Activated T-helper 1 cell treated with anti-CD3 and anti-CD28 coated beads, Interleukin-12 subunit alpha, Interleukin-12 subunit beta, Interleukin-2, Interleukin-4 antibody, amounts not matched to agents 30 ng/mL and 10 ng/mL and 1 ng/mL, durations not matched to agents 14 hours and 24 hours and 36 hours (primary cell): ENCODE results near the gene POLH. TPM values are rescaled to one million over a fixed set of nuclear protein-coding genes. Genes with fewer than 3 reads are reported as not detected.
"Not testable (repeated sequence)": the region's sequence is repeated elsewhere in the genome, so short reads cannot be mapped to it uniquely, and the experiment has no call there.

Source experiments
- DNase-seq: peaks from one replicate; pipeline ENCODE4 v3.0.0; 2021; ENCODE audit warnings: low spot score
- H3K27ac Mint-ChIP-seq: one replicate; pipeline ENCODE4 v1.8.0; 2021; ENCODE audit warnings: mild to moderate bottlenecking, mixed read lengths
- H3K27me3 Mint-ChIP-seq: one replicate; pipeline ENCODE4 v1.8.0; 2022; ENCODE audit warnings: mild to moderate bottlenecking, moderate library complexity, mixed read lengths; ENCODE audit not compliant: insufficient read depth
- H3K36me3 Mint-ChIP-seq: one replicate; pipeline ENCODE4 v1.8.0; 2021; ENCODE audit warnings: low read depth, mixed read lengths
- H3K4me1 Mint-ChIP-seq: one replicate; pipeline ENCODE4 v1.8.0; 2021; ENCODE audit warnings: low read depth, mixed read lengths
- H3K4me3 Mint-ChIP-seq: one replicate; pipeline ENCODE4 v1.8.0; 2021; ENCODE audit warnings: mild to moderate bottlenecking, moderate library complexity, mixed read lengths
- H3K9me3 Mint-ChIP-seq: one replicate; pipeline ENCODE4 v1.8.0; 2021; ENCODE audit warnings: mixed read lengths
- intact Hi-C: fragments of 100-400 bp; cut with micrococcal nuclease; formaldehyde crosslinking; loops from one replicate; pipeline ENCODE4 v1.15.1; 2024
- total RNA-seq: library from RNA; stranded (reverse); gene quantifications from 2 replicates; pipeline ENCODE4 v1.2.3, GENCODE V29; 2022

POLH gene
- 35.7 and 39.1 TPM in 2 replicates for total RNA-seq

GRCh38 chr6:43575772-43576551, at the start of gene POLH, which contains the start of gene XPO5:
Gene POLH, plus strand, starts transcription at chr6:43576185. Its CDS starts 6,135 bp downstream, at chr6:43582320.
Gene XPO5, minus strand, starts transcription at chr6:43576038. Its CDS starts 174 bp downstream, at chr6:43575864.
- peak; percentile 90 for DNase-seq
- Mint-ChIP-seq H3K36me3 (peaks cover 28% of the 10 kb centered on the region), H3K4me1 (peaks cover 43% of the 10 kb centered on the region), H3K4me3 (peak within 1 kb of the TSS; percentile 91), H3K9me3 (no peaks in the 10 kb centered on the region), H3K27ac (peak within 1 kb of the TSS; percentile 86), H3K27me3 (no peaks in the 10 kb centered on the region)
- intact Hi-C loops: loop anchor here (1.0 to 10.0 kb wide), 13 partner anchors 8 to 1011 kb away; partner anchors contain the start of genes CUL7, GTPBP2, KLC4 and MRPL2

- H3K27ac Mint-ChIP-seq: no peak overlapping the region
- no peaks in the 10 kb centered on the region for H3K4me1 Mint-ChIP-seq
- DNase-seq: no peak
- H3K36me3 Mint-ChIP-seq: peaks cover 45% of the 10 kb centered on the region
- intact Hi-C loops: no loop called here
- H3K27me3 Mint-ChIP-seq: no peaks in the 10 kb centered on the region
- H3K9me3 Mint-ChIP-seq: no peaks in the 10 kb centered on the region
- H3K4me3 Mint-ChIP-seq: no peak overlapping the region
These were observed 43.8 kb upstream of the POLH start for GRCh38 chr6:43532201-43532600.

DNA sequence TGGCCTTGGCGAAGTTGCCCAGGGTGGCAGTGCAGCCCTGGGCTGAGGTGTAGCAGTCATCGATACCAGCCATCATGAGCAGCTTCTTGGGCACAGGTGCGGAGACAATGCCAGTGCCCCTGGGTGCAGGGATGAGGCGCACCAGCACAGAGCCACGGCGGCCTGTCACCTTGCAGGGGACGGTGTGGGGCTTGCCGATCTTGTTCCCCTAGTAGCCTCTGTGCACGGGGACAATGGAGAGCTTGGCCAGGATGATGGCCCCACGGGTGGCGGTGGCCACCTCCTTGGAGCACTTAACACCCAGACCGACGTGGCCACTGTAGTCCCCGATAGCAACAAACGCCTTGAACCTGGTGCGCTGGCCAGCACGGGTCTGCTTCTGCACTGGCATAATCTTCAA, 37.0 kb upstream of the POLH start:
- H3K27ac Mint-ChIP-seq, H3K4me3 Mint-ChIP-seq, H3K27me3 Mint-ChIP-seq, H3K9me3 Mint-ChIP-seq, intact Hi-C loops, DNase-seq, H3K4me1 Mint-ChIP-seq: not testable (repeated sequence)
- peaks cover 24% of the 10 kb centered on the region for H3K36me3 Mint-ChIP-seq

DNA sequence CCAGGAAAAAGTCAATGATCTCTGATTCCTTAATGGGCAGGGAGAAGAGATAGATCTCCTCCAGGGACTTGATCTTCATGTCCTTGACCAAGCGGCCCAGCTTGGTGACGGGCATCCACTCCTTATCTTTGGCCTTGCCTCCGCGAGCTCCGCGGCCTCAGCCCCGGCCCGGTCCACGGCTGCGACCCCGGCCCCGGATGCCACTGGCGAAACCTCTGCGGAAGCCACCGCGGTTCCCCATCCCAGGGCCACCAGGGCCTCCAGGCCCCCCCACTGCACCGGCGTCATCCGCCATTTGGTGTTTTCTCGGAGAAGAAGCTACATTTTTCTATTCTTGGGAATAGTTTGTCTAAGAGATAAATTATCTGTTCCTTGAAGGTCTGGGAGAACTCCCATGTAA, 36.6 kb upstream of the POLH start:
- DNase-seq, H3K4me1 Mint-ChIP-seq, H3K27me3 Mint-ChIP-seq, H3K4me3 Mint-ChIP-seq, H3K9me3 Mint-ChIP-seq, intact Hi-C loops, H3K27ac Mint-ChIP-seq: not testable (repeated sequence)
- peaks cover 25% of the 10 kb centered on the region for H3K36me3 Mint-ChIP-seq

GRCh38 chr6:43540507-43540906, 35.5 kb upstream of the POLH start:
- no peak overlapping the region for H3K4me3 Mint-ChIP-seq
- intact Hi-C loops: no loop called here
- no peak overlapping the region for H3K27ac Mint-ChIP-seq
- DNase-seq: no peak
- no peaks in the 10 kb centered on the region for H3K4me1 Mint-ChIP-seq
- H3K9me3 Mint-ChIP-seq: no peaks in the 10 kb centered on the region
- no peaks in the 10 kb centered on the region for H3K27me3 Mint-ChIP-seq
- H3K36me3 Mint-ChIP-seq: peaks cover 25% of the 10 kb centered on the region

DNA sequence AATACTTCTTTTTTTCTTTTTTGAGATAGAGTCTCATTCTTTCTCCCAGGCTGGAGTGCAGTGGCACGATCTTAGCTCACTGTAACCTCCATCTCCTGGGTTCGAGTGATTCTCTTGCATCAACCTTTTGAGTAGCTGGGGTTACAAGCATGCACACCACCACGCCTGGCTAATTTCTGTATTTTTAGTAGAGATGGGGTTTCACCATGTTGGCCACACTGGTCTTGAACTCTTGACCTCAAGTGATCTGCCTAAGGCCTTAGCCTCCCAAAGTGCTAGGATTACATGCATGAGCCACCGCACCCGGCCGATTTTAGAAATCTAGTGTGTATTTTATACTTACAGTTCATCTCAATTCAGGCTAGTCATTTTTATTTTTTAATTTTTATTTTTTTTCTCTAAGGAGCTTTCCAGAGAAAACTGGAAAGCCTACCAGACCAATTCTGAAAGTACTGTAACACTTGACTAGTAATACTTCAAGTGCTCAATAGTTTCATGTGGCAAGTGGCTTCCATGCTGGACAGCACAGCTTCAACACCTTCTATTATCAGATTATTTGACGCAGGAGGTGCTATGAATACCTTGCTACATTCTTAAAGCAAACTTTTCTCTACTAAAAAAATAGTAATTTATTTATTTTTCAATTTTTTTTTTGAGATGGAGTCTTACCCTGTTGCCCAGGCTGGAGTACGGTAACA, 34.1 kb upstream of the POLH start:
- DNase-seq: no peak
- Mint-ChIP-seq H3K4me1 (no peaks in the 10 kb centered on the region), H3K27ac (no peak overlapping the region), H3K27me3 (no peaks in the 10 kb centered on the region), H3K9me3 (no peaks in the 10 kb centered on the region), H3K36me3 (peaks cover 36% of the 10 kb centered on the region), H3K4me3 (no peak overlapping the region)
- intact Hi-C loops: no loop called here

GRCh38 chr6:43544461-43544860, 31.5 kb upstream of the POLH start:
- Mint-ChIP-seq H3K27me3 (no peaks in the 10 kb centered on the region), H3K36me3 (peaks cover 44% of the 10 kb centered on the region), H3K27ac (no peak overlapping the region), H3K9me3 (no peaks in the 10 kb centered on the region), H3K4me1 (peaks cover 4% of the 10 kb centered on the region), H3K4me3 (no peak overlapping the region)
- intact Hi-C loops: no loop called here
- no peak for DNase-seq

DNA sequence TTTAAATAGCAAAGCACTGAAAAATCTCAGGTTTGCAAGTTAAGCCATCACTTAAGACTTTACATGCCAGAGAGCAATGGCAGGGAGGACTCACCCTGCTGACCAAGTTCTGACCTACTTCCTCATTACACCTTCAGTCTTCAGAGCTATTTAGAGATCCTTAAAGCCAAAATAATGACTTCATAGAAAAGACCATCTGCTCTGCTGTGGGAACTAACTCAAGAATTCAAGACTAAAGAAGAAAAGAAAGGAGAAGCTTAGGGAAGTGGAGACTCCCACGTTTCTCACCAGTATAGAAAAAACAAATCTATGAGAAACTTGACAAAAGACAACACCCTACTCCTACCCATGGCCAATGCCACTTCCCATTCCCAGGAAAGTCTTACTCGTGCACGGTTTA, 28.8 kb upstream of the POLH start:
- Mint-ChIP-seq H3K4me3 (no peak overlapping the region), H3K4me1 (peaks cover 4% of the 10 kb centered on the region), H3K27me3 (no peaks in the 10 kb centered on the region), H3K27ac (peak overlapping the region; percentile 43), H3K9me3 (no peaks in the 10 kb centered on the region), H3K36me3 (peaks cover 54% of the 10 kb centered on the region)
- intact Hi-C loops: no loop called here
- no peak for DNase-seq

DNA sequence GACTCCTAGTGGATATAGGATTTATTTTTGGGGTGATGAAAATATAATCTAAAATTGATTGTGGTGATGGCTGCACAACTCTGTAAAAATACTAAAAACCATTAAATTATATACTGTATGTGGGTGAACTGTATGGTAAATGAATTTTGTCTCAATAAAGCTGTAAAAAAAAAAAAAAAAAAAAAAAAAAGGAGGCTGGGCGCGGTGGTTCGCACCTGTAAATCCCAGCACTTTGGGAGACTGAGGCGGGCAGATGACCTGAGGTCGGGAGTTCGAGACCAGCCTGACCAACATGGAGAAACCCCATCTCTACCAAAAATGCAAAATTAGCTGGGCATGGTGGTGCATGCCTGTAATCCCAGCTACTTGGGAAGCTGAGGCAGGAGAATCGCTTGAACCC, 18.4 kb upstream of the POLH start:
- intact Hi-C loops, H3K9me3 Mint-ChIP-seq, DNase-seq, H3K4me1 Mint-ChIP-seq, H3K4me3 Mint-ChIP-seq, H3K27ac Mint-ChIP-seq, H3K27me3 Mint-ChIP-seq: not testable (repeated sequence)
- peaks cover 56% of the 10 kb centered on the region for H3K36me3 Mint-ChIP-seq

GRCh38 chr6:43559328-43559727, 16.7 kb upstream of the POLH start:
- intact Hi-C loops: no loop called here
- no peaks in the 10 kb centered on the region for H3K27me3 Mint-ChIP-seq
- H3K4me1 Mint-ChIP-seq: no peaks in the 10 kb centered on the region
- DNase-seq: no peak
- H3K27ac Mint-ChIP-seq: no peak overlapping the region
- no peak overlapping the region for H3K4me3 Mint-ChIP-seq
- no peaks in the 10 kb centered on the region for H3K9me3 Mint-ChIP-seq
- H3K36me3 Mint-ChIP-seq: peaks cover 55% of the 10 kb centered on the region

GRCh38 chr6:43570876-43571441, 5.0 kb upstream of the POLH start:
- intact Hi-C loops: loop anchor here (1.0 to 10.0 kb wide), 6 partner anchors 54 to 1006 kb away; partner anchors contain the start of genes CUL7, KLC4, MRPL2 and POLR1C
- peak overlapping the region; percentile 12 for H3K4me3 Mint-ChIP-seq
- H3K27ac Mint-ChIP-seq: peak overlapping the region; percentile 83
- H3K9me3 Mint-ChIP-seq: no peaks in the 10 kb centered on the region
- no peaks in the 10 kb centered on the region for H3K27me3 Mint-ChIP-seq
- DNase-seq: peak; percentile 14
- H3K4me1 Mint-ChIP-seq: peaks cover 26% of the 10 kb centered on the region
- H3K36me3 Mint-ChIP-seq: peaks cover 34% of the 10 kb centered on the region

DNA sequence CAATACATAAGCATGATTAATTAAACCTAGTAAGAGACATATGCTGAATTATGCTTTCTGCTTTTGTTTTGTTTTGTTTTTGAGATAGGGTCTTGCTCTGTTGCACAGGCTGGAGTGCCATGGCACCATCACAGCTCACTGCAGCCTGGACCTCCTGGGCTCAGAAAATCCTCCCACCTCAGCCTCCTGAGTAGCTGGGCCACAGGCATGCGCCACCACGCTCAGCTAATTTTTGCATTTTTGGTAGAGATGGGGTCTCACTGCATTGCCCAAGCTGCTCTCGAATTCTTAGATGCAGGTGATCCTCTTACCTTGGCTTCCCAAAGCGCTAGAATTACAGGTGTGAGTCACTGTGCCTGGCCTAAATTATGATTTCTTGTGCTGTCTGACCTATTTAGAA, 4.0 kb upstream of the POLH start:
- intact Hi-C loops: loop anchor here (10.0 kb wide), 5 partner anchors 327 to 1007 kb away; partner anchors contain the start of genes CUL7, KLC4, MRPL2 and TTBK1
- H3K4me1 Mint-ChIP-seq: peaks cover 27% of the 10 kb centered on the region
- no peaks in the 10 kb centered on the region for H3K27me3 Mint-ChIP-seq
- H3K4me3 Mint-ChIP-seq: no peak overlapping the region
- no peaks in the 10 kb centered on the region for H3K9me3 Mint-ChIP-seq
- DNase-seq: no peak
- peak overlapping the region; percentile 38 for H3K27ac Mint-ChIP-seq
- H3K36me3 Mint-ChIP-seq: peaks cover 31% of the 10 kb centered on the region
